CD4-positive, alpha-beta T cell treated with Interleukin-10 for 1 hour (primary cell): ENCODE data around the gene RAPGEF4.
"Not testable (repeated sequence)": the region's sequence is repeated elsewhere in the genome, so short reads cannot be mapped to it uniquely, and the experiment has no call there.

Experiments used
- DNase-seq: peaks from one replicate; pipeline ENCODE4 v3.0.0-alpha.2; 2020

RAPGEF4 gene

GRCh38 chr2:173017646-173018420 is 282.2 kb downstream of the RAPGEF4 start:
- no peak for DNase-seq

- no peak for DNase-seq
Measured at GRCh38 chr2:173019755-173020154, 284.1 kb downstream of the RAPGEF4 start.

GRCh38 chr2:173021939-173022371 is 286.3 kb downstream of the RAPGEF4 start:
- DNase-seq, result no peak

GRCh38 chr2:173023718-173024117 is 288.1 kb downstream of the RAPGEF4 start:
- no peak for DNase-seq

GRCh38 chr2:173026479-173026878 is 290.8 kb downstream of the RAPGEF4 start:
- DNase-seq, result no peak

GRCh38 chr2:173027181-173028128 is 291.8 kb downstream of the RAPGEF4 start:
- DNase-seq, result peak; percentile 75

GRCh38 chr2:173028141-173028540 is 292.5 kb downstream of the RAPGEF4 start:
- no peak for DNase-seq

- DNase-seq, result no peak
Measured at GRCh38 chr2:173028671-173029070, 293.0 kb downstream of the RAPGEF4 start.

GRCh38 chr2:173030561-173031490 is 295.2 kb downstream of the RAPGEF4 start:
- no peak for DNase-seq

GRCh38 chr2:173032032-173032431 is 296.4 kb downstream of the RAPGEF4 start:
- DNase-seq, result no peak

- DNase-seq, result no peak
Measured at GRCh38 chr2:173033084-173033483, 297.4 kb downstream of the RAPGEF4 start.

- no peak for DNase-seq
Measured at GRCh38 chr2:173034143-173034542, 298.5 kb downstream of the RAPGEF4 start.

GRCh38 chr2:173037245-173038120 is 301.8 kb downstream of the RAPGEF4 start:
- DNase-seq, result no peak

GRCh38 chr2:173038257-173038656 is 302.6 kb downstream of the RAPGEF4 start:
- DNase-seq, result not testable (repeated sequence)

GRCh38 chr2:173040729-173041128 is 305.1 kb downstream of the RAPGEF4 start:
- no peak for DNase-seq

- peak; percentile 22 for DNase-seq
Measured at GRCh38 chr2:173043476-173043875, 307.8 kb downstream of the RAPGEF4 start.

- no peak for DNase-seq
Measured at GRCh38 chr2:173043897-173044519, 308.4 kb downstream of the RAPGEF4 start.

GRCh38 chr2:173044686-173045085 is 309.0 kb downstream of the RAPGEF4 start:
- DNase-seq, result no peak

GRCh38 chr2:173045181-173045580 is 309.5 kb downstream of the RAPGEF4 start:
- no peak for DNase-seq

GRCh38 chr2:173048522-173048896 is 312.9 kb downstream of the RAPGEF4 start:
- no peak for DNase-seq
